Measurements from ENCODE around the gene PEX10.

GRCh38 chr1:2417083-2417832 lies 4.9 kb upstream of the PEX10 start:
- TF ChIP-seq CTCF (IDR thresholded peaks at IDR 0.05) (no peak), POLR2A (IDR thresholded peaks at IDR 0.05) (no peak)
